C1 segment of cervical spinal cord (tissue), 14 donors: ENCODE measurements around the gene RORB.
A peak's percentile ranks its signal among the peaks of the same experiment; 100 is the strongest.
"Not testable (repeated sequence)": the region's sequence is repeated elsewhere in the genome, so short reads cannot be mapped to it uniquely, and the experiment has no call there.

Source experiments
- DNase-seq, 14 donors: peaks; one replicate each; lab custom pipeline; 2025; lab: John Stamatoyannopoulos, UW

Gene RORB

GRCh38 chr9:74513221-74513620 is 16.1 kb downstream of the RORB start:
- DNase-seq = no peak

GRCh38 chr9:74517188-74517587 is 20.1 kb downstream of the RORB start:
- no peak for DNase-seq

GRCh38 chr9:74519419-74519818 is 22.3 kb downstream of the RORB start:
- no peak for DNase-seq

DNA sequence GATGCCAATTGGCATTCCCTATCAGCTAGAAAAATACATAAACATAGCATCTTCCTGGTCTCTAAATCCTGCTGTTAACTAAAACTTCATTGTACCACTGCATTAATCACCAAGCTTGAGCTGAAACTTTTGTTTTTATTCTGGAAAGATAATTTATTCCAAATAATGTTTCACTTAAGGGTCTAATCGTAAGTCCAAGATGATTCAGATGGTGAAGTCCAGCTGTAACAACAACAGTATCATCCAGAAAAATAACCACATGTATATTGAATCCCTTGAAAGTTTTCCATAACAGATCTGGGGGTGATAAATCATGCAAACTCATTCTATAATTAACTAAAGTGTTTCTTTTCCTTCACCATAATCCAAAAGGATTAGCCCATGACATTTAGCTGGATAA is 23.9 kb downstream of the RORB start:
- no peak for DNase-seq

DNA sequence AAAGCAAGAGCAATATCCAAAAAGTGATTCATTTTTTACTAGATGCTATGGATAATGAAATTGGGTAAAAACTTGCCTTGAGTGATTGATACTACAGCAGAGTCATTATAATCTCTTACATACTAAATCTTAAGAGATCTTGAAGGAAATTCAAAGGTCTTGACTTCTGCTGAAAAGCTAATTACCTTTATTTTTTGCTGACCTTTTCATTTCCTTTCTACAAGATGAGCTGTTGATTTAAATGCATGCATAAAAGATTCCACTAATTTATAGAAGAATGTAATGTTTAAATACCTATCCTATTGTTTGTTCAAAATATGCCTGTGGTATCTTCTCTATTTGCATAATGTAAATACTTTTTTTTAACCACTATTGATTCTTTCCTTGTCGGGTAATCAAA is 27.2 kb downstream of the RORB start:
- DNase-seq = no peak

DNA sequence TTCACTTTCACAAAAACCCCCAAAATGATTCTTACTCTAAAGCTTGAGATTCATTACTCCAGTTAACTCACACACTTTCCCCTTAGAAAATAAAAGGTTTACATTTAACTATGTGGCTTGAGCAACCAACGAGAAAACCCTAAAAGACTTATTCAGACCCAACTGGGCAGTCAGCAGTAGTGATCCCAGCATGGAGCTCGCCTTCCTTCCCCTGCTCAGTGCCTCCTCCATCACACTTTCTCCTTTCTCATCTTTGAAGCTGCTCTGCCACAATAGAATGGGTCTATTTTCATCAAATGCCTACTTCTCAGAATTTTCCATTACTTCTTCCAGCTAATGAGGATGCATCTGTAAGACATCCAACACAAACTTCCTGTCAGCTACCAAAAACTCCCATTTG is 29.1 kb downstream of the RORB start:
- no peak for DNase-seq

DNA sequence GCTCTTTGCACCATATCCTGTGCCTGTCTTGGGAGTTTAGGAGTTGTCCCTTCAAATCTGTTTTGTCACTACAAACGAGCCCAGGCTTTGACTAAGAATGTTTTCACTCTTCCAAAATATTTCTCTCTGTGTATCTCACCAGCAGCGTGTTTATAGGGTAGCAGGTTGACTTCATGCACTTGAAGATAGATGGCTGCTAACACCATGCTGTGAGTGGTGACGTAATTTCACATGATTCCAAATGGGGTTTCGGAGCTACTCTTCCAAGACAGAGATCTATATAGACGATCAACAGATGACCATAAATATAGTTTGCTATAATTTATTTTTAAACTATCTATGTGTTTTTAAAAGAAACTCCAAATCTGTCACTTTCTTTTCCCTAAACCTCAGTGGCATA is 30.6 kb downstream of the RORB start:
- no peak for DNase-seq

- no peak for DNase-seq
Measured at GRCh38 chr9:74528207-74528606, 31.1 kb downstream of the RORB start.

DNA sequence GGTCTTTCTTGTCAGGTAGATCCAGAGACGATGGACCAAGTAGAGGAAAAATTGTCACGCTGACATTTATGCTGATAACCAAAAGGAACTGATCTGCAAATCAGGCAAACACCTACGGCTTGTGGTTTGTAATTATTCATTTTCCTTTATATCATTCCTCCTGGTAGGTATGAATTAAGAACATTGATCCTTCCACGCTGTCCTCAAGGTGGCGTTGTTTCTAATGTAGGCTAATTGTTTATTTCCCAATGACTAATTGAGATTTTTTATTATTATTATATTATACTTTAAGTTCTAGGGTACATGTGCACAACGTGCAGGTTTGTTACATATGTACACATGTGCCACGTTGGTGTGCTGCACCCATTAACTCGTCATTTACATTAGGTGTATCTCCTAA is 33.3 kb downstream of the RORB start:
- not testable (repeated sequence) for DNase-seq

DNA sequence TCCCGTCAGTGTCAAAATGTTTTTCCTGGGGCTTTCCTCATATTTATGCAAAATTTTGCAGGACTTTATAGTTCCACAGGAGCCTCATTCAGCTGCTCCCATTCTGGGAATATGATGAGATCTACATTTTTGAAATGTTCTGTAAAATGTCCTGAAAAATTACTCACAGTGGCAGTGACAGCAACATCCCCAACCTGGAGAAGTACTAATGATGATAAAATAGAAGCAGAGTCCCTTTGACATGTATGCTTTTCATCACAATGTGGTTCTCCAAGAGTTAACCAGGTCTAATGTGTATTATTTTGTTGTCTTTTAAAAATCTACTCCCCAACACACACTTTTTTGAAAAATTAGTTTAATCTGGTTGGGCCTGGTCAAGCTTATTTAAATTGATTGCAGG is 36.1 kb downstream of the RORB start:
- no peak for DNase-seq

GRCh38 chr9:74534841-74535240 is 37.7 kb downstream of the RORB start:
- DNase-seq = no peak

- no peak for DNase-seq
Measured at GRCh38 chr9:74543145-74543544, 46.0 kb downstream of the RORB start.

GRCh38 chr9:74551266-74551665 is 54.1 kb downstream of the RORB start:
- no peak for DNase-seq

DNA sequence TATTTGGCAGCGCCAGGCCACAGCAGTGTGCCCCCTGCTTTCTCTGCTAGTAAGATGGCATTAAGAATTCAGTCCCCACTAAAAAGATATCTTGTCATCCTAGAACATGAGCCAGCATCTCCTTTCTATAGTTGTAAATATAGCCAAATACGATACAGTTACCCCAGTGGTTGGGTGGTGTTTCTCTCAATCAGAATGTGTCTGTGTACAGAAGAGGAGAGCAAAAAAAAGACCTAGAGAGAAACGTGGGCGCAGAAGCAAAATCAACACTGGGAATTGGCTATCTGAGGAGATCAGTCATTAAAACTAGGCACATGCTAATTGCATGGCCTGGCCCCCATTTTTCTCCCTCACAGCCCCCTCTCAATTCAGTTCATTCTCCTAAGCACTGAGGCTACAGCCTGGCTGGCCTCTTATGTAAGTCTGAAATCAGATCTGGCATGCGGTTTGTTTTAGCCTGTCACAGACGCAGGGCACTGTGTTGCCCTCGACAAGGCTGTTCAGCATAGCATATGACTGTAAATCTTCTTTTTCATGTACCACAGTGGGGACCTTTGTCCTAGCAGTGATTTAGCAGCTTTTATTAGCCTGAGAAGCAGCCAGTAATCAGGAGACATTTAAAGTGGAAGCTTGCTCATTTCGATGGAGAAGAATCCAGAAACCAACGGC is 57.8 kb downstream of the RORB start:
- DNase-seq = peak in 4 of 14 donors; percentile 8 to 60 (median 15)

- no peak for DNase-seq
Measured at GRCh38 chr9:74555565-74555964, 58.4 kb downstream of the RORB start.

GRCh38 chr9:74556685-74557084 is 59.5 kb downstream of the RORB start:
- DNase-seq = no peak

DNA sequence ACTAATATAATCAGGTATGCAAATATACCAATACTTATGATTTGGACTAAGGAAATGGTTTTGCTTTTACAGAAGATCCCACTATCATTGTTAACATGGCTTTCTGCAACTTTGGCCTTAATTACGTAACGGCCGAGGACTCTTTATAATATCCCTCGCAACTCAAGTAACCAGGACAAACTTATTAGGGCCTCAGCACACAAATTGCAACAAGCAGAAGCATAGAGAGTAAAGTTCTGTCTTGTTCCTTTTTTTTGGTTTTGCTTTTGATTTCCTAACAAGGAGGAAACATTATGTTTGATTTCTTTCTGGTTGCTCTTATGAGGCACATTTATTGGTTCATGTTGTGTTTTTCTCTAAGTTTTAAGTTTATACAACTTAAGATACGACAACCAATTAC is 60.4 kb downstream of the RORB start:
- DNase-seq = no peak

DNA sequence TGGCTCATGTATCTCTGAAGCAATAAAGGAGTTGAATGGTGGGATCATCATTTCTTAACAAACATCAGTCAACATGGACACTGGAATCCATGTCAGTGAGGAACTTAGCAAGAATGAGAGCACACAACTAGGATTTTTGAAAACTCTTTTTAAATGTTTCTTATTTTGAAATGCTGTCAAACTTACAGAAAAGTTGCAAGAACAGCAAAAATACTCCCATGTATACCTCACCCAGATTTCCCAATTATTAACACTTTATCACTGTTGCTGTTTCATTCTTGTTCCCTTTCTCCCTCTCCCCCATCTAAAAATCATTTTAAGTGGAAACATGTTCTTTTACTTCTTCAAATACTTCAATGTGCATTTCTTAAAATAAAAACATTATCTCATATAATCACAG is 65.5 kb downstream of the RORB start:
- no peak for DNase-seq

DNA sequence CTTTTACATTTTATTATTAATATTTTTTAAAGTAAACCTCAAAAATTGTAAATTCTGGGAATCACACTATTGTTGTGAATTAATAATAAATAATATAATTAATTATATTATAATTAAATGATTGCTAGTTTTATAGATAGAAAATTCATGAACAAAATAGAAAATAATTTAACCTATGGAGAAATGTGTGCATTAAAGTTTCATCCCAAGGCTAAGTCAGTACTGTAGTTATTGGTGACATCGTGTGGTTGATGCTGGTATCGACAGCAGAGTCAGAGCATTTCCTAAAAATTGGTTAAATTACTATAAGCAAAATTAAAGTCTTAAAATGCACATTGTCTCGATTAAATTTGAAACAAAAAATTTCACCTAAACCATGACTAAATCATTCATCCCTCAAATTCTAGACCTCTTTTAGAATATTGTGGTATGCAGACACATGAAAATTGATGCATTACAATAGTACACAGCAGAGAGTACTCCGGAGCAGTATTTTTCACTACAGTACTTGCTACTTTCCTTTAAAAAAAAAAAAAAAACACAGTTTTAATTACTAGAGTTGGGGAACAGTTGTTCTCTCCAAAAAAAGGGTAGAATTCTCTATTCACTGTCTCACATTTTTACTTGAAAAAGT is 73.9 kb downstream of the RORB start:
- no peak for DNase-seq

- DNase-seq = no peak
Measured at GRCh38 chr9:74573640-74574191, 76.6 kb downstream of the RORB start.

DNA sequence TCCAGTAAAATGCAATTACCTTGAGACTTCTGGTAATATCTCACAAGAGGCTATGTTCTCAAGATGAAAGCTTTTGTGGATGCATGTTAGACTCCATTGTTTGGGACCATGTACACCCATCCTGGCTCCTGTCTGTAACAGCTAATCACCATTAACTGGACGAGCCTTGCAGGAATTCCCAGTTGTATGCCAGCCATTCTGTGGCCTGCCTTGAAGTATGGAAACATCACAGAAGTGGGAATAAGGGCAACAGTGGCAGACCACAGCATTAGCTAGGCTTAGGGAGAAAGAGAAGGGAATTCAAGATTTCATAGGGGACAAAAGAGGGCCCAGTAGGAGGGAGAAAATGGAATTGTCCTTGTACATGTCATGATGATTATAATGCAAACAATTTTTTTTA is 79.0 kb downstream of the RORB start:
- DNase-seq = no peak

DNA sequence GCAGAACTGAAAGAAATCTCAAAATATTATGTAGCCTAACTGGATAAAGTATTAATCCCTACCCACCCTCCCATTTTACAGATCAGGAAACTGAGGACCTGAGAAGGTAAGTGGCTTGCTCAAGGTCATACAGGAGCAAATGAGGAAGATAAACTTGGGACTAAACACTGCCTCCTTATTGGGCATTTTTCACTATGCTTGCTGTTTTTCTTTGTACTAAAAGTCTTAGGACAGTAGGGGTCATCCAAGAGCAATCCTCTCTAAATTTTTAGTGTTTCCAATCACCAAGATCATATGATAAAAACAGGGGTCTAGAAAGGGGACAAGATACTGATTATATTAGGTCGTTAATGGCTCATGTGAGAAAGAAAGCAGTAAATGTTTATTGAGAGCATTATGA is 80.8 kb downstream of the RORB start:
- no peak for DNase-seq

DNA sequence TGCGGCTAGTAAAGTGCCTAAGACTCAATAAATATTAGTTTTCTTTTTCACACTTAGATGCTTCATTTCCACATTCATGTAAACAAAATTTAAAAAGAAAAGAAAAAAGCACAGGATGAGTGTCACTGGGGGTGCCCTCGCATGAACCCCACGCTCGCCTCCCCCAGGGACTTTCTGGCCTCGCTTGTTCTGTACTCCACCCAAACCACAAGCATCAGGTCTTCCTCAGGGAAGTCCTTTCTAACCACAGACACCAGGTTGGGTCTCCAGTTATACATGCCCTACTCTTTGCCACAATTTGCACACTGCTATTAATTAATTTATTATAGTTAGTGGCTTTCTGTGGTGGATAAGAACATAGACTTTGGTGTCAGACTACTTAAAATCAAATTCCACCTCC is 92.4 kb downstream of the RORB start:
- DNase-seq = no peak
